Uterus (tissue), 4 donors: ENCODE measurements around the gene CNTFR. TPM values are rescaled to one million over a fixed set of nuclear protein-coding genes. Genes with fewer than 3 reads are reported as not detected.
A peak's percentile ranks its signal among the peaks of the same experiment; 100 is the strongest.
"Not testable (repeated sequence)": the region's sequence is repeated elsewhere in the genome, so short reads cannot be mapped to it uniquely, and the experiment has no call there.

Experiments
- DNase-seq, 2 donors: peaks; one replicate each; pipeline ENCODE4 v3.0.0-alpha.2; 2019 to 2020
- H3K27ac ChIP-seq, 2 donors: fragments of 200-600 bp; sonication (generic); 1 replicate in 1 of 2; 2 replicates in 1 of 2; pipeline ENCODE4 v1.5.1; 2016 to 2018
- H3K27me3 ChIP-seq, 2 donors: fragments of 200-600 bp; sonication (generic); one replicate each; pipeline ENCODE4 v1.5.1; 2018 to 2019; ENCODE audit warnings: control low read depth in 1 of 2
- H3K36me3 ChIP-seq, 2 donors: fragments of 200-600 bp; sonication (generic); one replicate each; pipeline ENCODE4 v1.5.1; 2019; ENCODE audit warnings: control low read depth in 1 of 2
- H3K4me1 ChIP-seq, 2 donors: fragments of 200-600 bp; sonication (generic); one replicate each; pipeline ENCODE4 v1.5.1; 2018 to 2019; ENCODE audit warnings: control low read depth in 1 of 2
- H3K4me3 ChIP-seq, 2 donors: fragments of 200-600 bp; sonication (generic); 1 replicate in 1 of 2; 2 replicates in 1 of 2; pipeline ENCODE4 v1.5.1; 2018 to 2019; ENCODE audit warnings: mild to moderate bottlenecking in 1 of 2
- H3K9me3 ChIP-seq, 2 donors: fragments of 200-600 bp; sonication (generic); one replicate each; pipeline ENCODE4 v1.5.1; 2019; ENCODE audit warnings: control low read depth in 1 of 2
- POLR2A ChIP-seq, 2 donors: fragments of 450-650 bp; IDR thresholded peaks; one replicate each; pipeline ENCODE4 v1.6.1; 2016; ENCODE audit warnings: antibody characterized with exemption in 2 of 2, mild to moderate bottlenecking in 1 of 2, moderate library complexity in 1 of 2
- intact Hi-C: fragments of 100-400 bp; cut with DNase I; formaldehyde crosslinking; loops from one replicate; pipeline ENCODE4 v1.15.1; 2023; ENCODE audit warnings: low total_unique reads
- total RNA-seq, 4 donors: library from RNA; depleted of rRNA in 3 of 4; stranded (reverse); fragments of >200 nt in 3 of 4; gene quantifications; one replicate each; pipeline versions ENCODE4 v1.1.0 to v1.2.4, GENCODE V29; 2014 to 2023
- TF ChIP-seq, protein P1 (sequence below), 4 experiments: fragments of 200-600 bp in 2 of 4; fragments of 450-650 bp in 2 of 4; sonication (generic) in 2 of 4; IDR thresholded peaks; one replicate each; pipeline ENCODE4 v1.5.1; 2016 to 2019; ENCODE audit warnings: antibody characterized with exemption in 4 of 4, mild to moderate bottlenecking in 2 of 4, moderate library complexity in 1 of 4
- donor health status: DM: yes; HTN: yes; CAD: no.

The CNTFR gene, protein sequence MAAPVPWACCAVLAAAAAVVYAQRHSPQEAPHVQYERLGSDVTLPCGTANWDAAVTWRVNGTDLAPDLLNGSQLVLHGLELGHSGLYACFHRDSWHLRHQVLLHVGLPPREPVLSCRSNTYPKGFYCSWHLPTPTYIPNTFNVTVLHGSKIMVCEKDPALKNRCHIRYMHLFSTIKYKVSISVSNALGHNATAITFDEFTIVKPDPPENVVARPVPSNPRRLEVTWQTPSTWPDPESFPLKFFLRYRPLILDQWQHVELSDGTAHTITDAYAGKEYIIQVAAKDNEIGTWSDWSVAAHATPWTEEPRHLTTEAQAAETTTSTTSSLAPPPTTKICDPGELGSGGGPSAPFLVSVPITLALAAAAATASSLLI
- total RNA-seq = 10 to 100 TPM in 1 of 4 donors, 1 to 10 TPM in 1, under 1 TPM in 1, not detected in 1; 0.59 to 14.7 (median 6.6) TPM

DNA sequence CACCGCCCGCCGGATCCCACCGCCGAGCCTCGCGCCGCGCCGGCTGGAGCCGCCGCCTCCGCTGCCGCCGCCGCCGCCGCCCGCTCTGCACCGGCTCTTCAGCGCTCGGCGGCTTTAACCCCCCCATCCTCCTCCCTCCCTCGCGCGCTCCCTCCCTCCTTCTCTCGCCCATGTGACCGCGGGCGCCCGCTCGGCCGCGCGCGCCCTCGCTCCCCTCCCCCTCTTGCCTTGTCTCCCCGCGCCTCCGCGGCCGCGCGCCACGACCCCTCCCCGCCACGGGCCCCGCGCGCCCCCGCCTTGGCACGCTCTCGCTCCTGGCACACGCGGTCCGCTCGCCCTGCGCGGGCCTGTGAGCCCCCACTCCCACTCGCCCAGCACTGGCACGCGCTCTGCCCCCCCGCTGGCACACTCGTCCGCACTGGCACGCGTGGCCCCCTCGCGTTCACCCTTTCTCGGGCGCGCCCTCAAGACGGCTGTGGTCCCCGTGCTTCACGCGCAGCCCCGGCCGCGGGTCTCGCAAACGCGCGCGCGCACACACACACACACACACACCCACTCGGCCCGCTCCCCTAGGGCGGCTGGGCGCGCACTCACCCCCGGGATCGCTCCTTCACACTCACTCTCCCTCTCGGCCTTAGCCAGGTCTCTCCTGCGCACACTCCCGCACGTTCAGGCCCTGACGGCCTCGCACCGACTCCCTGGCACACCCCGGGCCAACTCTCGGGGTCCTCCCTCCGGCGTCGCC is at the start of gene CNTFR:
Gene CNTFR (minus strand): TSS at position 89 of the 745 bp plus-strand sequence. CDS start 20,743 bp downstream, outside the sequence.
- intact Hi-C loops = loop anchor here (2.0 to 10.0 kb wide), 2 partner anchors 185 to 257 kb away; no protein-coding TSS in a partner anchor
- no peaks in the 10 kb centered on the region for H3K9me3 ChIP-seq
- peak; percentile 55 to 68 for DNase-seq
- peaks cover 7 to 8% of the 10 kb centered on the region in 2 donors for H3K27me3 ChIP-seq
- H3K4me1 ChIP-seq = peaks cover 0 to 28% of the 10 kb centered on the region in 2 donors
- no peaks in the 10 kb centered on the region for H3K36me3 ChIP-seq
- H3K27ac ChIP-seq = peak within 1 kb of the TSS in 1 of 2 donors; percentile 56
- H3K4me3 ChIP-seq = peak within 1 kb of the TSS; percentile 22 to 49
- TF ChIP-seq, protein P1, sequence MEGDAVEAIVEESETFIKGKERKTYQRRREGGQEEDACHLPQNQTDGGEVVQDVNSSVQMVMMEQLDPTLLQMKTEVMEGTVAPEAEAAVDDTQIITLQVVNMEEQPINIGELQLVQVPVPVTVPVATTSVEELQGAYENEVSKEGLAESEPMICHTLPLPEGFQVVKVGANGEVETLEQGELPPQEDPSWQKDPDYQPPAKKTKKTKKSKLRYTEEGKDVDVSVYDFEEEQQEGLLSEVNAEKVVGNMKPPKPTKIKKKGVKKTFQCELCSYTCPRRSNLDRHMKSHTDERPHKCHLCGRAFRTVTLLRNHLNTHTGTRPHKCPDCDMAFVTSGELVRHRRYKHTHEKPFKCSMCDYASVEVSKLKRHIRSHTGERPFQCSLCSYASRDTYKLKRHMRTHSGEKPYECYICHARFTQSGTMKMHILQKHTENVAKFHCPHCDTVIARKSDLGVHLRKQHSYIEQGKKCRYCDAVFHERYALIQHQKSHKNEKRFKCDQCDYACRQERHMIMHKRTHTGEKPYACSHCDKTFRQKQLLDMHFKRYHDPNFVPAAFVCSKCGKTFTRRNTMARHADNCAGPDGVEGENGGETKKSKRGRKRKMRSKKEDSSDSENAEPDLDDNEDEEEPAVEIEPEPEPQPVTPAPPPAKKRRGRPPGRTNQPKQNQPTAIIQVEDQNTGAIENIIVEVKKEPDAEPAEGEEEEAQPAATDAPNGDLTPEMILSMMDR (IDR thresholded peaks at IDR 0.05) = no peak
- TF ChIP-seq POLR2A (IDR thresholded peaks at IDR 0.05) = peak in 1 of 2 donors; percentile 51

DNA sequence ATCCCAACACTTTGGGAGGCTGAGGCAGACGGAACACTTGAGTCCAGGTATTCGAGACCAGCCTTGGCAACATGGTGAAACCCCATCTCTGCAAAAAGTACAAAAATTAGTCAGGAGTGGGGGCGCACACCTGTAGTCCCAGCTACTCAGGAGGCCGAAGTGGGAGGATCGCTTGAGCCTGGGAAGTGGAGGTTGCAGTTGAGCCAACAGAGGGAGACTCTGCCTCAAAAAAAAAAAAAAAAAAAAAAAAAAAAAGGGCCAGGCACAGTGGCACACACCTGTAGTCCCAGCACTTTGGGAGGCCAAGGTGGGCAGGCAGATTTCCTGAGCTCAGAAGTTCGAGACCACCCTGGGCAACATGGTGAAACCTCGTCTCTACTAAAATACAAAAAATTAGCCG is 49.8 kb upstream of the CNTFR start:
- intact Hi-C loops, DNase-seq, H3K4me1 ChIP-seq, H3K27ac ChIP-seq, H3K4me3 ChIP-seq, H3K9me3 ChIP-seq, H3K36me3 ChIP-seq, H3K27me3 ChIP-seq: not testable (repeated sequence)

DNA sequence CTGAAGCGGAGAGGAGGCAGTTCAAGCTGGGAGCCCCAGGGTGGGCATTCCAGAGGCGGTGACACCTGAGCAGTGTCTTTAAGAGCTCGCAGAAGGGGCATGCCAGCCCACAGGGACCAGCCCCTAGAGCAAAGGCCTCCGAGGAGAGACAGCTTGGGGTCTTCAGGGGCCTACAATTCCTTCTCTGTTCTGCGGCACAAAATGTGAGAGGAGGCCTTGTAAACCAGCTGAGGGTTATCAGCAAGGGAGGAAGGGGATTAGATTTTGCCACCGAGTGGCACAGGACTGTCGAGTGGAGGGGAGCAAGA is 48.6 kb upstream of the CNTFR start:
- TF ChIP-seq, protein P1 (IDR thresholded peaks at IDR 0.05) = no peak
- no peak for TF ChIP-seq POLR2A (IDR thresholded peaks at IDR 0.05)
- no peaks in the 10 kb centered on the region for H3K4me1 ChIP-seq
- H3K4me3 ChIP-seq = peak overlapping the region; percentile 63 to 79
- intact Hi-C loops = no loop called here
- H3K9me3 ChIP-seq = no peaks in the 10 kb centered on the region
- H3K27me3 ChIP-seq = no peaks in the 10 kb centered on the region
- H3K27ac ChIP-seq = peak overlapping the region; percentile 81 to 82
- no peak for DNase-seq
- H3K36me3 ChIP-seq = no peaks in the 10 kb centered on the region

DNA sequence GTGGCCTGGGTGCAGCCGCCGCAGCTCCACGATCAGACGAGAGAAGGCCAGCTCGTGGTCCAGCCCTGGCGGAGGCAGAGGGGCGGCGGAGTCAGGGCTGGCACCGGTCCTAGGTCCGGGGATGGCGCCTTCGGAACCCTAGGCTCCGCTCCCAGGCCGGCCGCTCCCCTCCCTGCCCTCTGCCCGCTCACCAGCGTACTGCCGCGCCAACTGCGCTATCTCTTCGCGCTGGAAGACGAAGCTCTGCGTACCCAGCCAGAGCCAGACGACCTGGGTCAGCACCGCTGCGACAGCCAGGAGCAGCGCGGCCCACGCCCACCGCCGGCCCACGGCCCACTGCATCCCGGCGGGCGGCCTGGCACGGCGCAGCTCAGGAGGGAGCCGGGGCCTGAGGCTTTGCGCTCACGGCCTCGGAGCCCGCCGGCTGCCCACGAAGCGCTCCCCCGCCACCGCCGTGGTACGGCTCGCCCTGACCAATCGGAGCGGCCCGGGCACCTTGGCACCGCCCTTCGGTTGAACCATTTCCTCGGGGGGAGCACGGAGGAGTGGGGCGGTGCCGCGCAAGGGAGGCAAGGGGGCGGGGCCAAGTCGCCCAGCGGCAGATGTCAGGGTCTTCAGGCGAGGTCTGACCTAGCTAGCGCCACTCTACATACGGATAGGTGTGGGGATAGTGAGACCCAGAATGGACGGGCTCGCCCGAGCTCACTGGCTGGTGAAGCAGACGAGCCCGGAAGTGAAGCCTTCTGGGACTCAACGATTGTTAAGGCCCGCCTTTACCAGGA is 48.0 kb upstream of the CNTFR start, which contains the start of gene SIGMAR1:
Gene SIGMAR1 (minus strand): TSS at position 432 of the 782 bp plus-strand sequence. CDS start 90 bp downstream, at position 342.
- intact Hi-C loops = no loop called here
- Histone ChIP-seq H3K4me1 (no peaks in the 10 kb centered on the region), H3K36me3 (no peaks in the 10 kb centered on the region), H3K9me3 (no peaks in the 10 kb centered on the region), H3K27ac (peak within 1 kb of the TSS; percentile 81 to 82), H3K4me3 (peak within 1 kb of the TSS; percentile 63 to 79), H3K27me3 (no peaks in the 10 kb centered on the region)
- peak; percentile 92 to 93 for DNase-seq
- TF ChIP-seq POLR2A (IDR thresholded peaks at IDR 0.05) = peak; percentile 62 to 89
- TF ChIP-seq, protein P1 (IDR thresholded peaks at IDR 0.05) = peak in 2 of 4 experiments; percentile 5 to 16

DNA sequence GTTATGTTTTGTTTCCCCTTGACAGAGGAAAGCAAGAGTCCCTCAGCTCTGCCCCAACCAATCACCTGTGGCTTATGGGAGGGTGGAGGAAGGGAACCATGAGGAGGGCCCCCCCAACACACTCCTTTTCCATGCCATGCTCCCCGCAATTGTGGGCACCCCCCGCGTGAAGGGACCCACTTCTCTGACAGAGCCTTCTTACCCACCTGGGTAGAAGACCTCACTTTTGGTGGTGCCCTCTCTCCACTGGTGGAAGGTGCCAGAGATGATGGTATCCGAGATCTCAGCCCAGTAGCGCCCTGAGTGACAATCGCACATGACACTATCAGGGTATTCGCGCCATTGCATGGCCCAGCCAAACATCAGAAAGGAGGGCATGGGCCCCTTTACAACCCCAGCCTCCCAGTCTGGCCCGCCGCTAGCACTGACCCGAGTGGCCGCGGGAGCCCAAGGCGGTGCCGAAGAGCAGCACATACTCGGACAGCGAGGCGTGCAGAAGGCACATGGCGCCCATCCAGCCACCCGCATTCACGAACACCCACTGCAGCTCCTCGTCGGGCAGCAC is 47.3 kb upstream of the CNTFR start:
- DNase-seq = no peak
- H3K9me3 ChIP-seq = no peaks in the 10 kb centered on the region
- no peaks in the 10 kb centered on the region for H3K27me3 ChIP-seq
- intact Hi-C loops = no loop called here
- peak overlapping the region; percentile 81 to 82 for H3K27ac ChIP-seq
- peak overlapping the region; percentile 63 to 79 for H3K4me3 ChIP-seq
- no peaks in the 10 kb centered on the region for H3K4me1 ChIP-seq
- TF ChIP-seq, protein P1 (IDR thresholded peaks at IDR 0.05) = no peak
- TF ChIP-seq POLR2A (IDR thresholded peaks at IDR 0.05) = no peak
- H3K36me3 ChIP-seq = no peaks in the 10 kb centered on the region
